HG03139 (cell line): ENCODE measurements around the gene PCDHA8.
"Not testable (repeated sequence)": the region's sequence is repeated elsewhere in the genome, so short reads cannot be mapped to it uniquely, and the experiment has no call there.

ENCODE experiments used
- ATAC-seq: cut with Tn5 transposase; IDR thresholded peaks from one replicate; pipeline ENCODE4 v1.9.1; 2021; ENCODE audit not compliant: unreplicated experiment

The PCDHA8 gene

GRCh38 chr5:140827704-140828361 is 13.2 kb upstream of the PCDHA8 start, which contains the start of gene PCDHA6:
Gene PCDHA6, plus strand, starts transcription at chr5:140827960. Its CDS starts 132 bp downstream, at chr5:140828092.
- no peak for ATAC-seq

GRCh38 chr5:140828362-140828737 is 12.6 kb upstream of the PCDHA8 start:
- no peak for ATAC-seq

- ATAC-seq, result not testable (repeated sequence)
Measured at GRCh38 chr5:140829511-140830501, 11.2 kb upstream of the PCDHA8 start.

GRCh38 chr5:140833993-140834392 is 7.0 kb upstream of the PCDHA8 start, which contains the start of gene PCDHA7:
Gene PCDHA7, plus strand, starts transcription at chr5:140834269. Its CDS starts 115 bp downstream, at chr5:140834384.
- no peak for ATAC-seq

GRCh38 chr5:140834439-140835008 is 6.5 kb upstream of the PCDHA8 start:
- not testable (repeated sequence) for ATAC-seq

- ATAC-seq, result no peak
Measured at GRCh38 chr5:140835622-140836510, 5.1 kb upstream of the PCDHA8 start.

GRCh38 chr5:140842798-140843733 is 2.1 kb downstream of the PCDHA8 start:
- no peak for ATAC-seq

GRCh38 chr5:140848139-140849102 is 7.4 kb downstream of the PCDHA8 start, which contains the start of gene PCDHA9:
Gene PCDHA9, plus strand, starts transcription at chr5:140848382. Its CDS starts 114 bp downstream, at chr5:140848496.
- ATAC-seq, result not testable (repeated sequence)

- not testable (repeated sequence) for ATAC-seq
Measured at GRCh38 chr5:140849831-140850634, 9.0 kb downstream of the PCDHA8 start.

- ATAC-seq, result no peak
Measured at GRCh38 chr5:140855772-140856674, 15.0 kb downstream of the PCDHA8 start, which contains the start of gene PCDHA10. Gene PCDHA10, plus strand, starts transcription at chr5:140855897. Its CDS starts 152 bp downstream, at chr5:140856049.

GRCh38 chr5:140857177-140857986 is 16.4 kb downstream of the PCDHA8 start:
- no peak for ATAC-seq

- no peak for ATAC-seq
Measured at GRCh38 chr5:140857987-140858240, 16.9 kb downstream of the PCDHA8 start.

GRCh38 chr5:140862441-140863295 is 21.7 kb downstream of the PCDHA8 start:
- ATAC-seq, result no peak

GRCh38 chr5:140868721-140869554 is 28.0 kb downstream of the PCDHA8 start, which contains the start of gene PCDHA11:
Gene PCDHA11, plus strand, starts transcription at chr5:140868957. Its CDS starts 147 bp downstream, at chr5:140869104.
- no peak for ATAC-seq
